ENCODE measurements around the gene THBS2. TPM values are rescaled to one million over a fixed set of nuclear protein-coding genes. Genes with fewer than 3 reads are reported as not detected.

THBS2 gene
- total RNA-seq, 1 donor from 2014 or later, result 709 TPM

DNA sequence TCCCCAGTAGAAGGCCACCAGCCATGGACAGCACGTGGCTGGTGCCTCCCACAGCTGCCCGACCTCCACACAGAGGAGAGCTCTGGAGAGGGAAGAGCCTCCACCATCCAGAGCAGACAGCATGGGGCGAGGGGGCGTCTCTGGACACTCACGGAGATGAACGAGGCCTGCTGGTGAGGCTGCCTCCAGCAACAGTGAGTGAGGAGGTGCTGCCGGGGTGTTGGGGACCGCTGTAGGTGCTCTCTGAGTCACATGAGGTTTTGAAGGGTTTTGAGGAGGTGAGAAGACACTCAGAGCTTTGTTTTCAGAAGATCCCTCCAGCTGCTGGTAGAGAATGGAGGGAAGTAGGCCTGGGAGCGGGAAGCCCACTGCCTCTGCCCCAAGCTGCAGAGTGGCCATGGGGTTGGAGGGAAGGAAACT lies 65.6 kb downstream of the THBS2 start:
- Histone ChIP-seq H3K27ac (peak overlapping the region; percentile 81 to 87), H3K9me3 (no peaks in the 10 kb centered on the region), H3K4me1 (peaks cover 10 to 32% of the 10 kb centered on the region in 2 donors), H3K4me3 (no peak overlapping the region), H3K36me3 (no peaks in the 10 kb centered on the region), H3K27me3 (no peaks in the 10 kb centered on the region)
- TF ChIP-seq, protein P1, sequence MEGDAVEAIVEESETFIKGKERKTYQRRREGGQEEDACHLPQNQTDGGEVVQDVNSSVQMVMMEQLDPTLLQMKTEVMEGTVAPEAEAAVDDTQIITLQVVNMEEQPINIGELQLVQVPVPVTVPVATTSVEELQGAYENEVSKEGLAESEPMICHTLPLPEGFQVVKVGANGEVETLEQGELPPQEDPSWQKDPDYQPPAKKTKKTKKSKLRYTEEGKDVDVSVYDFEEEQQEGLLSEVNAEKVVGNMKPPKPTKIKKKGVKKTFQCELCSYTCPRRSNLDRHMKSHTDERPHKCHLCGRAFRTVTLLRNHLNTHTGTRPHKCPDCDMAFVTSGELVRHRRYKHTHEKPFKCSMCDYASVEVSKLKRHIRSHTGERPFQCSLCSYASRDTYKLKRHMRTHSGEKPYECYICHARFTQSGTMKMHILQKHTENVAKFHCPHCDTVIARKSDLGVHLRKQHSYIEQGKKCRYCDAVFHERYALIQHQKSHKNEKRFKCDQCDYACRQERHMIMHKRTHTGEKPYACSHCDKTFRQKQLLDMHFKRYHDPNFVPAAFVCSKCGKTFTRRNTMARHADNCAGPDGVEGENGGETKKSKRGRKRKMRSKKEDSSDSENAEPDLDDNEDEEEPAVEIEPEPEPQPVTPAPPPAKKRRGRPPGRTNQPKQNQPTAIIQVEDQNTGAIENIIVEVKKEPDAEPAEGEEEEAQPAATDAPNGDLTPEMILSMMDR (IDR thresholded peaks at IDR 0.05), result no peak
- intact Hi-C loops (cut with DNase I), result no loop called here
- peak in 1 of 2 donors; percentile 61 for DNase-seq (ENCODE audit: low spot score in 2 of 2)

- H3K27ac ChIP-seq, result no peak overlapping the region
- H3K36me3 ChIP-seq, result no peaks in the 10 kb centered on the region
- no peaks in the 10 kb centered on the region for H3K27me3 ChIP-seq
- DNase-seq (ENCODE audit: low spot score in 2 of 2), result peak in 1 of 2 donors; percentile 61
- H3K4me1 ChIP-seq, result peaks cover 10 to 27% of the 10 kb centered on the region in 2 donors
- intact Hi-C loops (cut with DNase I), result no loop called here
- TF ChIP-seq, protein P1 (IDR thresholded peaks at IDR 0.05), result no peak
- H3K4me3 ChIP-seq, result no peak overlapping the region
- H3K9me3 ChIP-seq, result no peaks in the 10 kb centered on the region
These were observed 67.0 kb downstream of the THBS2 start for GRCh38 chr6:169186496-169187169.

GRCh38 chr6:169185692-169186485 lies 67.8 kb downstream of the THBS2 start:
- Histone ChIP-seq H3K9me3 (no peaks in the 10 kb centered on the region), H3K4me1 (peaks cover 7 to 20% of the 10 kb centered on the region in 2 donors), H3K27ac (peak overlapping the region in 1 of 2 donors; percentile 8), H3K36me3 (no peaks in the 10 kb centered on the region), H3K27me3 (no peaks in the 10 kb centered on the region), H3K4me3 (no peak overlapping the region)
- intact Hi-C loops (cut with DNase I), result no loop called here
- peak in 1 of 2 donors; percentile 60 for DNase-seq (ENCODE audit: low spot score in 2 of 2)
- TF ChIP-seq, protein P1 (IDR thresholded peaks at IDR 0.05), result no peak

DNA sequence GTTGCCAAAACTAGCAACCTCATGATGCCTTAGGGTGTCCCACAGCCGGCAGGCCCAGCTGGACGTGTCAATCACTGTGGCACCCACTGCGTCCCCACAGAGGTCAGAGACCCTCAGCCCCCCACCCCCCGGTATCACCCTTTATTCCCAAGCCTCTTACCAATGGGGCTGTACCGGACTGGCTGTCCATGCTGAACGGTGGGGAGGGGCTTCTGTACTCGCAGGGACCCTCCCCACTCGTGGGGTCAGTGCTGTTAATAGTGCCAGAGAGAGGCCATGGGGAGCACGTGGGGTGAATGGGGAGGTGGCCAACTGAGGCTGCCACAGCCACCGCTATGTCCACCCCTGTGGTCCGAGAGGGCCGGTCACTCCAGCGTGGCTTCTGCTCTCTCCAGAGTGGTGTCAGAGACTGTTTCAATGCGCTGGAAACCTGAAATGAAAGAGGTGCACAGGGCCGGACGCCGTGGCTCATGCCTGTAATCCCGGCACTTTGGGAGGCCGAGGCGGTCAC lies 68.6 kb downstream of the THBS2 start:
- intact Hi-C loops (cut with DNase I), result no loop called here
- peak in 1 of 2 donors; percentile 61 for DNase-seq (ENCODE audit: low spot score in 2 of 2)
- Histone ChIP-seq H3K4me1 (peaks cover 3 to 16% of the 10 kb centered on the region in 2 donors), H3K4me3 (no peak overlapping the region), H3K9me3 (no peaks in the 10 kb centered on the region), H3K27me3 (no peaks in the 10 kb centered on the region), H3K36me3 (no peaks in the 10 kb centered on the region), H3K27ac (peak overlapping the region in 1 of 2 donors; percentile 21)
- TF ChIP-seq, protein P1 (IDR thresholded peaks at IDR 0.05), result no peak

- no peaks in the 10 kb centered on the region for H3K36me3 ChIP-seq
- DNase-seq (ENCODE audit: low spot score in 2 of 2), result no peak
- peak overlapping the region in 1 of 2 donors; percentile 21 for H3K27ac ChIP-seq
- H3K9me3 ChIP-seq, result no peaks in the 10 kb centered on the region
- intact Hi-C loops (cut with DNase I), result no loop called here
- H3K4me1 ChIP-seq, result peaks cover 0 to 10% of the 10 kb centered on the region in 2 donors
- H3K4me3 ChIP-seq, result no peak overlapping the region
- H3K27me3 ChIP-seq, result no peaks in the 10 kb centered on the region
- TF ChIP-seq, protein P1 (IDR thresholded peaks at IDR 0.05), result no peak
These were observed 69.2 kb downstream of the THBS2 start for GRCh38 chr6:169184419-169184818.
